IMR-90 (cell line): ENCODE data around the gene XIRP1. TPM values are rescaled to one million over a fixed set of nuclear protein-coding genes. Genes with fewer than 3 reads are reported as not detected.

Experiments
- ATAC-seq: fragments of 200-7000 bp; cut with Tn5 transposase; 2 replicates; pipeline ENCODE4 v1.9.1; 2020; ENCODE audit warnings: low read depth, mild to moderate bottlenecking, moderate library complexity
- BruUV-seq: library from RNA; stranded (reverse); fragments of 400-500 nt; replicated peaks from 2 replicates; lab custom pipeline; 2021; lab: Mats Ljungman, UMichigan
- CTCF ChIA-PET: fragments of 300-600 bp; formaldehyde crosslinking; extraction: SDS; loops from one replicate; lab custom pipeline; 2021; ENCODE audit warnings: antibody characterized with exemption; lab: Yijun Ruan, JAX
- POLR2A ChIA-PET: fragments of 300-600 bp; sonication (Branson Sonifier 250); formaldehyde crosslinking; loops from one replicate; lab custom pipeline; 2022; ENCODE audit warnings: antibody characterized with exemption; ENCODE audit not compliant: unreplicated experiment; lab: Charles Lee
- DNase-seq: peaks from one replicate; pipeline ENCODE4 v3.0.0; 2013
- H2AFZ ChIP-seq: replicated peaks from 2 replicates; pipeline ENCODE3; 2013; ENCODE audit warnings: low read length, mild to moderate bottlenecking; ENCODE audit not compliant: poor library complexity
- H2AK5ac ChIP-seq: 2 replicates; pipeline ENCODE4 v1.6.1; 2013; ENCODE audit warnings: low read depth, low read length, inconsistent platforms
- H2AK9ac ChIP-seq: replicated peaks from 2 replicates; pipeline ENCODE3; 2013; ENCODE audit warnings: mild to moderate bottlenecking, low read depth, low read length, moderate library complexity; ENCODE audit not compliant: poor library complexity
- H2BK120ac ChIP-seq: 2 replicates; pipeline ENCODE4 v1.6.1; 2013; ENCODE audit warnings: low read depth, low read length, inconsistent platforms
- H2BK15ac ChIP-seq: 3 replicates; pipeline ENCODE4 v1.6.1; 2013; ENCODE audit warnings: low read depth, low read length, inconsistent platforms
- H2BK20ac ChIP-seq: 2 replicates; pipeline ENCODE4 v1.6.1; 2013; ENCODE audit warnings: low read depth, mild to moderate bottlenecking, inconsistent platforms, low read length, moderate library complexity
- H2BK5ac ChIP-seq: 2 replicates; pipeline ENCODE4 v1.6.1; 2013; ENCODE audit warnings: mild to moderate bottlenecking, low read depth, low read length, inconsistent platforms; ENCODE audit not compliant: poor library complexity, severe bottlenecking
- H3K14ac ChIP-seq: replicated peaks from 2 replicates; pipeline ENCODE4 v1.6.1; 2013; ENCODE audit warnings: low read depth, low read length, inconsistent platforms
- H3K18ac ChIP-seq: 2 replicates; pipeline ENCODE4 v1.6.1; 2013; ENCODE audit warnings: low read depth, low read length, control low read depth
- H3K23ac ChIP-seq: 2 replicates; pipeline ENCODE4 v1.6.1; 2013; ENCODE audit warnings: low read depth, low read length, inconsistent platforms
- H3K27ac ChIP-seq: 2 replicates; pipeline ENCODE4 v1.5.1; 2013; ENCODE audit warnings: mild to moderate bottlenecking, control low read depth, low read length; ENCODE audit not compliant: insufficient read depth
- H3K27me3 ChIP-seq: 2 replicates; pipeline ENCODE4 v1.6.1; 2013; ENCODE audit warnings: low read length; ENCODE audit not compliant: control insufficient read depth, insufficient read depth
- H3K36me3 ChIP-seq: 2 replicates; pipeline ENCODE4 v1.6.1; 2013; ENCODE audit warnings: low read length, mixed read lengths; ENCODE audit not compliant: control insufficient read depth, insufficient read depth
- H3K4ac ChIP-seq: 2 replicates; pipeline ENCODE4 v1.6.1; 2013; ENCODE audit warnings: low read depth, low read length, inconsistent platforms
- H3K4me1 ChIP-seq: 2 replicates; pipeline ENCODE4 v1.6.1; 2013; ENCODE audit warnings: low read length, mixed read lengths; ENCODE audit not compliant: control insufficient read depth, insufficient read depth
- H3K4me2 ChIP-seq: 2 replicates; pipeline ENCODE4 v1.6.1; 2013; ENCODE audit warnings: low read depth, mild to moderate bottlenecking, control low read depth, low read length, moderate library complexity
- H3K4me3 ChIP-seq: 2 replicates; pipeline ENCODE4 v1.5.1; 2013; ENCODE audit warnings: low read depth, mild to moderate bottlenecking, control low read depth, low read length, moderate library complexity; ENCODE audit not compliant: insufficient read depth
- H3K56ac ChIP-seq: 2 replicates; pipeline ENCODE4 v1.6.1; 2013; ENCODE audit warnings: low read length, inconsistent platforms; ENCODE audit not compliant: insufficient read depth; ENCODE audit errors: extremely low read depth
- H3K79me1 ChIP-seq, 2 experiments: 2 replicates each; pipeline ENCODE4 v1.6.1; 2013; ENCODE audit warnings: low read length in 2 of 2, inconsistent platforms in 1 of 2, low read depth in 1 of 2
- H3K9ac ChIP-seq: 2 replicates; pipeline ENCODE4 v1.6.1; 2013; ENCODE audit warnings: low read depth, low read length, control low read depth
- H3K9me1 ChIP-seq: 2 replicates; pipeline ENCODE4 v1.6.1; 2013; ENCODE audit warnings: low read length, inconsistent platforms; ENCODE audit not compliant: insufficient read depth
- H3K9me3 ChIP-seq: 2 replicates; pipeline ENCODE4 v1.6.1; 2013; ENCODE audit warnings: low read length; ENCODE audit not compliant: control insufficient read depth, insufficient read depth
- H4K20me1 ChIP-seq: 2 replicates; pipeline ENCODE4 v1.6.1; 2013; ENCODE audit warnings: low read length, inconsistent platforms; ENCODE audit not compliant: insufficient read depth
- H4K5ac ChIP-seq: 2 replicates; pipeline ENCODE4 v1.6.1; 2013; ENCODE audit warnings: mild to moderate bottlenecking, low read depth, low read length, control low read depth
- H4K8ac ChIP-seq, 2 experiments: 2 replicates each; pipeline ENCODE4 v1.6.1; 2013; ENCODE audit warnings: low read depth in 2 of 2, low read length in 2 of 2, control low read depth in 1 of 2, inconsistent platforms in 1 of 2
- H4K91ac ChIP-seq: 2 replicates; pipeline ENCODE4 v1.6.1; 2013; ENCODE audit warnings: low read depth, low read length, inconsistent platforms; ENCODE audit not compliant: insufficient read depth
- BHLHE40 ChIP-seq: fragments of 150-350 bp; IDR thresholded peaks from 2 replicates; pipeline ENCODE4 v1.6.1; 2016; ENCODE audit warnings: mild to moderate bottlenecking, low read depth, low read length
- CEBPB ChIP-seq: IDR thresholded peaks from 2 replicates; pipeline ENCODE4 v1.6.1; 2012; ENCODE audit warnings: low read depth, low read length, improper control_type of control experiment
- RCOR1 ChIP-seq: IDR thresholded peaks from 2 replicates; pipeline ENCODE4 v1.6.1; 2012; ENCODE audit warnings: mild to moderate bottlenecking, low read length, improper control_type of control experiment; ENCODE audit not compliant: insufficient replicate concordance
- RFX5 ChIP-seq: IDR thresholded peaks from 2 replicates; pipeline ENCODE4 v1.8.0; 2012; ENCODE audit warnings: low read depth, mild to moderate bottlenecking, low read length, moderate library complexity
- WGBS, 2 experiments: methylation state at CpG; one replicate each; pipeline versions ENCODE4 v1.1.5 to v1.1.7; 2013; ENCODE audit warnings: missing lambda C conversion rate in 2 of 2; ENCODE audit not compliant: insufficient read length in 1 of 2; ENCODE audit errors: extremely low coverage in 2 of 2; 5-methylcytosine and 5-hydroxymethylcytosine counted together
- dilution Hi-C: fragments of 300-500 bp; cut with HindIII; formaldehyde crosslinking; loops from one replicate; pipeline ENCODE4 v1.14.3; 2018; ENCODE audit warnings: low sequenced_read_pairs; ENCODE audit not compliant: unreplicated experiment
- in situ Hi-C: fragments of 300-500 bp; cut with MboI; formaldehyde crosslinking; loops from 3 replicates; pipeline ENCODE4 v1.14.3; 2019; ENCODE audit warnings: low sequenced_read_pairs, inconsistent platforms, mixed read lengths
- intact Hi-C: fragments of 100-400 bp; cut with micrococcal nuclease; formaldehyde crosslinking; loops from 2 replicates; pipeline ENCODE4 v1.10.0; 2022
- polyA plus RNA-seq, 3 experiments: library from polyadenylated mRNA; depleted of rRNA; stranded (reverse); fragments of >200 nt; gene quantifications; 2 replicates each; pipeline ENCODE4 v1.2.3, GENCODE V29; 2012; ENCODE audit warnings: low replicate concordance in 1 of 3
- total RNA-seq: library from RNA; depleted of rRNA; stranded (reverse); fragments of >200 nt; gene quantifications from 2 replicates; pipeline ENCODE4 v1.2.3, GENCODE V29; 2012

XIRP1 gene
- total and polyA plus RNA-seq, 2 of the 4 experiments (the other 2 are of a cell fraction) = under 0.01 to 0.07 TPM

- no peak overlapping the region for H2BK15ac ChIP-seq
- H4K91ac ChIP-seq = no peak overlapping the region
- no peak overlapping the region for H2BK20ac ChIP-seq
- TF ChIP-seq CEBPB = no peak
- TF ChIP-seq RFX5 = no peak
- TF ChIP-seq RCOR1 = no peak
- no peak for TF ChIP-seq BHLHE40
- H4K5ac ChIP-seq = no peak overlapping the region
- ChIA-PET CTCF (interaction anchor here (1.0 kb wide), 1 partner anchor 15 kb away, joined by 3 read pairs; no protein-coding TSS in a partner anchor), POLR2A (no interaction called here)
- H3K4me2 ChIP-seq = no peak overlapping the region
- BruUV-seq = no TSS peak
- dilution Hi-C loops (no loop called here), intact Hi-C loops (no loop called here), in situ Hi-C loops (no loop called here)
- H3K27ac ChIP-seq = no peak overlapping the region
- peak overlapping the region; percentile 45 for H2BK5ac ChIP-seq
- H3K9ac ChIP-seq = no peak overlapping the region
- ATAC-seq (no peak; the same call in 1 of the 2 replicates), DNase-seq (no peak)
- H3K9me3 ChIP-seq = no peaks in the 10 kb centered on the region
- peaks cover 75% of the 10 kb centered on the region for H4K20me1 ChIP-seq
- peaks cover 23% of the 10 kb centered on the region for H3K4me1 ChIP-seq
- H3K4ac ChIP-seq = no peak overlapping the region
- no peak overlapping the region for H2BK120ac ChIP-seq
- H3K23ac ChIP-seq = no peak overlapping the region; the same call in 1 of the 2 replicates
- H3K14ac ChIP-seq = no peak overlapping the region
- H2AFZ ChIP-seq = no peak overlapping the region
- H3K79me1 ChIP-seq = peaks cover 6 to 67% of the 10 kb centered on the region in 2 experiments
- peaks cover 39% of the 10 kb centered on the region for H3K36me3 ChIP-seq
- H3K56ac ChIP-seq = no peak overlapping the region
- H3K18ac ChIP-seq = no peak overlapping the region
- no peak overlapping the region for H3K4me3 ChIP-seq
- no peak overlapping the region for H2AK9ac ChIP-seq
- 100% methylated on average over 1 of the region's 2 CpGs; no CpG with 5 or more reads in 1 of the 2 experiments for WGBS, 2 experiments
- no peaks in the 10 kb centered on the region for H3K27me3 ChIP-seq
- no peak overlapping the region for H2AK5ac ChIP-seq
- peaks cover 24% of the 10 kb centered on the region for H3K9me1 ChIP-seq
- no peak overlapping the region for H4K8ac ChIP-seq
Observed at GRCh38 chr3:39140341-39140971, 51.9 kb downstream of the XIRP1 start.
